Measurements from ENCODE around the gene CDKN2B-AS1.

CDKN2B-AS1 gene

GRCh38 chr9:22098643-22099332 lies 104.2 kb downstream of the CDKN2B-AS1 start:
- no peak for FAIRE-seq

GRCh38 chr9:22100626-22101025 lies 106.0 kb downstream of the CDKN2B-AS1 start:
- no peak for FAIRE-seq

GRCh38 chr9:22102146-22103053 lies 107.8 kb downstream of the CDKN2B-AS1 start:
- FAIRE-seq, result no peak

GRCh38 chr9:22103685-22104575 lies 109.3 kb downstream of the CDKN2B-AS1 start:
- FAIRE-seq, result no peak

GRCh38 chr9:22105005-22105722 lies 110.6 kb downstream of the CDKN2B-AS1 start:
- FAIRE-seq, result no peak

- FAIRE-seq, result no peak
These were observed 112.8 kb downstream of the CDKN2B-AS1 start for GRCh38 chr9:22107202-22108045.

- no peak for FAIRE-seq
These were observed 114.2 kb downstream of the CDKN2B-AS1 start for GRCh38 chr9:22108581-22109370.

GRCh38 chr9:22111176-22111953 lies 116.8 kb downstream of the CDKN2B-AS1 start:
- FAIRE-seq, result no peak

GRCh38 chr9:22111954-22112247 lies 117.3 kb downstream of the CDKN2B-AS1 start:
- FAIRE-seq, result no peak

GRCh38 chr9:22112870-22113821 lies 118.6 kb downstream of the CDKN2B-AS1 start:
- FAIRE-seq, result no peak

GRCh38 chr9:22114956-22115355 lies 120.4 kb downstream of the CDKN2B-AS1 start:
- FAIRE-seq, result no peak

GRCh38 chr9:22116758-22117157 lies 122.2 kb downstream of the CDKN2B-AS1 start:
- no peak for FAIRE-seq

GRCh38 chr9:22117511-22118384 lies 123.2 kb downstream of the CDKN2B-AS1 start:
- FAIRE-seq, result no peak

GRCh38 chr9:22118810-22119521 lies 124.4 kb downstream of the CDKN2B-AS1 start:
- FAIRE-seq, result no peak

GRCh38 chr9:22119522-22120158 lies 125.0 kb downstream of the CDKN2B-AS1 start:
- FAIRE-seq, result no peak

GRCh38 chr9:22120159-22120549 lies 125.6 kb downstream of the CDKN2B-AS1 start:
- FAIRE-seq, result no peak
